ENCODE measurements around the gene GFOD1.
"Not testable (repeated sequence)": the region's sequence is repeated elsewhere in the genome, so short reads cannot be mapped to it uniquely, and the experiment has no call there.

GFOD1 gene

DNA sequence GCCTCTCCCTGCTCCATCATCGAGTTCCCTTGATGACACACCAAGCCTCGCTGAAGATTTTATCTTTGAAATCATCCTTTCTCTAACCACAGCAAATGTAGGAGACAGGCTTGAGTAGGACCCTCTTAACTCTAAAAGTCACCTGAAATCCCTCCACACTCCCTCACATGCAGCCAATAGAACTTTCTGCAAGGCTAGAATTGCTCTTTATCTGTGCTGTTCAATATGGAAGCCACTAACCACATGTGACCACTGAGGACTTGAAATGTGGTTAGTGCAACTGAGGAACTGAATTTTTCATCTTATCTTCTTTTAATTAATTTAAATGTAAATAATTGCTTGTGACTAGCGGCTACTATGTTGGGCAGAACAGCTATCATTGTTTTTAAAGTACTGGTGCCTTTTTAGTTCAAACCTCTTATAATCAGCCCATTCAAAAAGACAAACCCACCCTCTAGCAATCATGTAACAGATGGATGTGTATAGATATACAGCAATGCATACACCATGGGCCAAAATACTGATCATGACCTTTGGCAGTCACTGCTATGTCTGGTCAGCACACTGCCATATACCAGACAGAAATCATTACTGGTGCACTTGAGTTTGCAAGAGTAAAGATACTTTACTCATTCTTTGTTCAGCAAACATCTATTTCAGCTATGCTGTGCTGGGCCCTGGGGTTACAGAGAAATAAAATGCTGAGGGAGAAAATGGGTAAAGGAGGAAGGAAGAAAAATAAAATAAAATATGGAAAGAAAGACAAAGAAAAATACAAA, 50.0 kb downstream of the GFOD1 start:
- DNase-seq: no peak

DNA sequence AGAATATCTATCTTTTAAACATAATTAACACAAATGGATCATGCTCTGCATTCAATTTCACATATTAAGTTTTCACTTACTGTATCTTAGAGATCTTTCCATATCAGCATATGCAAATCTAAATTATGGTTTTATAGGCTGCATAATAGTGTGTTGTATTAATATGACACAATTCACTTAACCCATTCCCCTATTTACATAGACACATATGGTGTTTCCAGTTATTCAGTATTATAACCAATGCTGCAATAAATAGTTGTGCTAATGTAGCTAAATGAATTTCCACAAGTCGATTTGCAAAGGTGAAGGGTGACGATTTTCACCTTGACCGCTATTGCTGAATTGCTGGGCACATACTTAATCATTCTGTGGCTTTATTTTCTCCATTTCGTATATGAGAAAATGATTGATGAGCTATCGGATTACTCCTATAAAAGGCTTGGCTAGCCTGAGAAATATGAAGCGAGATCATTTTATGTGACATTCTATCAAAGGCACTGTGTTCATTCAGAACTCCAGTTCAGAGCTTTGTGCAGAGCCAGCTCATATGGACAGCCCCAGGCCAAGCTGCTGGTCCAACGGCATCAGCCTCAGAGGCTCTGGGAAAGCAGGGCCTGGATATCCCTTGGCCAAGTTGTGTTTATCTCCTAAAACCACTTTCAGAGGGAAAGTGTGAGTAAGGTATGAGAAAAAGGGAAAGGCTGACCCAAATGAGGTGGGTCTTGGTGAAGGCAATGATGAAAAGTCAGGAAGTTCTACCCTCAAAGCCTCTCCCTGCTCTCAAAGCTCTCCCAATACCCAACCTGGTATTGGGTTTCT, 50.8 kb downstream of the GFOD1 start:
- DNase-seq: no peak

DNA sequence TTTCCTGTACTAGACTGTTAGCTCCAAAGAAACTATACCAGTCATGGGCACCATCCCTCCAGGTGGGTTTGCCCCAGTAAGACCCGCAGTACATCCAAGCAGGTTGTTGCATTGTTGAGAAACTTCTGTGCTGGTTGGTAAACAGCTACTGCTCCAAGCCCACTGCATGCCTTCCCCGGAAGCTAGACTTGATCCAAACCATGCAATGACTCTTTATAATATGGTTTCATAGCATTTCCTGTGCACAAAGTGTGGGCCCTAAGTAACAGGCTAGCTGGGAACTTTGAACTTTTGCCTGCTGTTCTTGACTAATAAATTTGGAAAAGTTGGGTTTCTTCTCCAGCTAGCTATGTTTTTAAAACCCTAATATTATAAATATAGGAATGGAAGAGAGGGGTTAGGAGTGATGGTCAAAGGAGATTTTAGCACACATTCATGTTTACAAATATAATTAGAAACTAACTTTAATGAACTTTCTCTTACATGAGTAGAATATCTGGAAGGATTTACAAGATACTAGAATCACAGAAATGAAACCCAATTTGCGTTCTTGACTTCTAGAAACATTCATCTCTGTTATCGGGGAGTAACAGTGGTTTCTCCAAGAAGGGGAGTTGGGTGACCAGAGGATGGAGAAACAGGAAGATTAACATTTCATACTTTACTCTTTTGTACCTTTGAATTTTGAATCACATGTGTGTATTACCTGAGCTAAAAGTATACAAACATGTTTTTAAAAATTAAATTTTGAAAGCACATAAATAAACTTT, 51.7 kb downstream of the GFOD1 start:
- DNase-seq: no peak

DNA sequence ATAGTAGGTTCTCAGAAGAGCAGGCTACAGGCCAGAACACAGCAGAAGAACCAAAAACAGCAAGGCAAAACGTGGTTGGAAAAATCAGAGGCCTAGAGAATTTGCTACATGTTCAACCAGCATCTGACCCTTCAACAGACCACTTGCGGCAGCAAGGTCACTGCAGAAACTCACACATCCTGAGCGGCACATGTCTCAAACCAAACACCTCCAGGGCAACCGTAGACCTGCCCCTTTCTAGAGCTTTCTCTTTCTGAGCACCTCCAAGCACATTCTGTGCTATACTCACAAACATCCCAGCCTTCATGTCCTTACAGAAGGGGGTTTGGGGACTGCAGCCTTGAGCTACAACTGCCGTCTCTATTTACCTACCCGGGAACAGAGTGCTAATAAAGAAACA, 52.6 kb downstream of the GFOD1 start:
- no peak for DNase-seq

DNA sequence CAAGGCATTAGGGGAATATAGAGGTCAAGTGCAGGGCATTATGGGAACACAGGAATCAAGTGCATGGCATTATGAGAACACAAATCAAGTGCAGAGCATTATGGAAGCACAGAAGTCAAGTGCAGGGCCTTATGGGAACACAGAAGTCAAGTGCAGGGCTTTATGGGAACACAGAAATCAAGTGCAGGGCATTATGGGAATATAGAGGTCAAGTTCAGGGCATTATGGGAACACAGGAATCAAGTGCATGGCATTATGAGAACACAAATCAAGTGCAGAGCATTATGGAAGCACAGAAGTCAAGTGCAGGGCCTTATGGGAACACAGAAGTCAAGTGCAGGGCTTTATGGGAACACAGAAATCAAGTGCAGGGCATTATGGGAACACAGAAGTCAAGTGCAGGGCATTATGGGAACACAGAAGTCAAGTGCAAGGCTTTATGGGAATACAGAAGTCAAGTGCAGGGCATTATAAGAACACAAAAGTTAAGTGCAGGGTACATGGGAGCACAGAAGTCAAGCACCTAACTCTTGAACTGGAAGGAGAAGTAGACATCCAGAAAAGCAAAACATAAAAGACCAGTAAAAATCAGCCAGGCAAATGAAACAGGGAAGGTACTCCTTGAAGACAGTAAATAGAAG, 53.1 kb downstream of the GFOD1 start:
- DNase-seq: not testable (repeated sequence)

DNA sequence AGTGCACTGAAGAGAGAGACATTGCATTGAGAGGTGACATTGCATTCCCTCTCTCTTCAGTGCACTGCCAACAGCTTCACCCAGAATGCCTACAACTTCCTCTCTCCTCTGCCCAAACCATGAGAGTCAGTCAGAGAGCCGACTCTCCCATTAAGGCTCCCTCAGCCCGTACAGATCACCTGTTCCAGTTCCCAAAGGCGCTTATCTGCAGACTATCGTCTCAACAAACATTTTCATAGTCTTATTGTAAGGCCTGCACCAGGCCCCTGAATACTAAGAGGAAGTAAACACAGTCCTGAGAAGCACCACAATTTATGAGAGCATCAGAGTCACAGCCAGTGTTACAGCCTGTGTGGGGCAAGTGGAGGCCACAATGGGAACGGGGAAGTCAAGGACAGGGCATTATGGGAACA, 53.7 kb downstream of the GFOD1 start:
- no peak for DNase-seq

DNA sequence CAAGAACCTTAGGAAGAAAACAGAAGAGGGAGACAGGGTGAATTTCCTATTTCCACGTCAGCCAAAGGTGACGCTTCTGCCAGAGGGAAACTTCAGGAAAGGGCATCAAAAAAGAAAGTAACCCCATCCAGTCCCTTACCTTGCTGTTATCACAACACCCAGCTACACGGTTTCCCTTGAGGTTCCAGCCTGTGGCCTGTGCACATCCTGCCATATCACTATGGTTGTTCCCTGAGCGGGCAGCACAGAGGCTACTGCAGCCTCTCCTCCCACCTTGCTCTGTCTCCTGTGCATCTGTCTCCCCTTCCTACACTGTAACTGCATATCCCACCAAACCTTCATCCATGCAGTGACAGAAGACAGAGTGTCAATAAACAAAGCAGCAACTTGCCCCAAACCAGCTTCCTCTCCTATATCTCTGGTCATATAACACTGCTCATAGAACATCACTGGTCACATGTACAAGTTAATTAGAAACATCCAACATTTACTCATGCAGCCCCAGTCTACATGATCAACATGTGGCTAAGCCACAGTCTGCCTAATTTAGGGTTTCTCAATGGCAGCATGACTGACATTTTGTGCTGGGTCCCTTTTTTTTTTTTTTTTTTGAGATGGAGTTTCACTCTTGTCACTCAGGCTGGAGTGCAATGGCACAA, 54.7 kb downstream of the GFOD1 start:
- no peak for DNase-seq

DNA sequence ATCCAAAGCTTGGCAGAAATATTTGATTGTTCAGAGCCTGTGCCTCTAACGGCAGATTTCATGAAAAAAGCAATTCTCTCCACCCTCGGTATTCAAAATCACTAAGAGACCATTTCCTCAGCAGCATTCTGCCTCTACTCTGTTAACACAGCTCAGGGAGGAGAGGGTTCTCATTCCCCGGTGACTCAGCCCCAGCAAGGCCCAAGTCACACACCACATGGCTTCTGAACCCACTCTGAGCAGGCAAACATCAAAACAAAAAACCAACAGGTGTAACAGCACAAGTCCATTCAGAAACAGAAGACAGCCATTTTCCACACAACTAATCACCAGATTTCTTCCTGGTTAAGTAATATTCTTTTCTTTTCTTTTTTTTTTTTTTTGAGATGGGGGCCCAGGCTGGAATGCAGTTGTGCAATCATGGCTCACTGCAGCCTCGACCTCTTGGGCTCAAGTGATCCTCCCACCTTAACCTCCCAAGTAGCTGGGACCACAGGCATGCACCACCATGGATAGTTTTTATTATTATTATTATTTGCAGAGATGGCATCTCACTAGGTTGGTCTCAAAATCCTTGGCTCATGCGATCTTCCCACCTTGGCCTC, 55.4 kb downstream of the GFOD1 start:
- no peak for DNase-seq

GRCh38 chr6:13431059-13431656, 56.2 kb downstream of the GFOD1 start:
- DNase-seq: no peak

- DNase-seq: no peak
Measured at GRCh38 chr6:13429406-13429753, 58.0 kb downstream of the GFOD1 start.

DNA sequence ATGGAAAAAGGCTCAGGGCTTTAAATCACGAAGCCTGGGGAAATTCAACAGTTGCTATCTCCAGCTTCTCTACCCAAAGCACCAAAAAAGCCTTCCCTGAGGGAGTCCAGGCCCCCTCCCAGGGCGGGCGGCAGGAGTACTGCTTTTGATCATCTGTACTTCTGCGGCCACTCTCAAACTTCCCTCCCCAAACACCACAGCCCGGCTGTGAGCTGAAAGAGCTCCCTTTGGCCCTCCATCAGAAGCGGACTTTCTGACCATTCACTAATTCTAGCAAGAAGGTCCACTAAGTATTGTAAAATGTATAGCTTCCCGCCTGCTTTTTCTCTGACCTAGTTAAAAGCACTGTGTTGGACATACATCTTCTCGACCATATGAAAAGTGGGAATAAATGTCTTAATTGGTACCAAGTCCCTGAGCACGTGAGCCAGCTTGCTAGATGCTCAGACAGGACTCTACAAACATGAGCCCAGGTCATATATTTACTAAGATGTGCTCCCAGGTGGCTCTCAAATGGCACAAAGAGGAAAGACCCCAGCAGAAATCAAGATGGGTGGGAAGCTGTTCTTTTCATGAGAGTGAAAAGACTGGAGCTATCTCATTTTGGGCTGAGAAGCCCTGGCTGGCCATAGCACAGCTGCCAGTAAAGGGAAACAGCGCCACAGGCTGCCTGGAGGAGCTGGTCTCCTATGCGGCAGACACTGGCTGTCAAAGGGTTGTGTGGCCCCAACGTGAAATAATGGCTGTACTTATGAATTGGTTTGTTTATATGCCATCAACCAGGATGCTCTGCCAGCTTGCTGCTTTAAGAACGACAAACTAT, 58.6 kb downstream of the GFOD1 start:
- DNase-seq: no peak

DNA sequence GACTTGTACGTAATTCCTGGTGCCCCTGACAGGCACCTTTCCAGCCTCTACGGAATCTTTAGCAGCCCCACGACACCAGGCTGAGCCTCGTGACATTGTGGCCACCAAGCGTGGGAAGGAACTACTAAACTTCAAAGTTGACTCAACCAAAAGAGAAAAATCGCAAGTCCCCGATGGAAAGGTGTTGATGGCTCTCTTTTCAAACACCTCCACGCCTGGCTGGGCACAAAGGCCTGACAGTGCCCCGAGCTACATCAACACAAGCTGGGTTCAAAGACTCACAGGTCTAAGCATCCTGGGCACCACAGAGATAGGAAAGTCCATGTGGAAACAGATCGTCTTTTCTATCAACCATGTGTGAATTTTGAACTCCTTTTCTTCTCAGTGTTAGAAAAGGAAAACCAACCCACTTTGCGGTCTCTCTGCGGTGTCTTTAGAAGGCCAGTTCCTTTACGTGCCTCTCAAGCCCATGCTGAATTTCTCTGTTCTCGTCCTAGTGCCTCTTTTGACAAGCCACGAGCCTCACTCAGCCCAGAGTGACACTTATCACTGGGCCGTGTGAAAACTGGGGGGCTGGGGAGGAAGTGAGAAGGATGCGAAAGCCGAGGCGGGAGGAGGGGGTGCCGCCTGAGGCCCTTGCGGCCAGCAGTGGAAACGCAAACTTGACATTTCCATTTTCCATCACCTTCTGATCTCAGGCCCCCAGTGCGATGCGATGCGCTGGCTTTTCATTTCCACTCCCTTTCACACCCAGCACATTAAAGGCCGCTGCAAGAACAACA, 59.4 kb downstream of the GFOD1 start:
- DNase-seq: peak; percentile 79

DNA sequence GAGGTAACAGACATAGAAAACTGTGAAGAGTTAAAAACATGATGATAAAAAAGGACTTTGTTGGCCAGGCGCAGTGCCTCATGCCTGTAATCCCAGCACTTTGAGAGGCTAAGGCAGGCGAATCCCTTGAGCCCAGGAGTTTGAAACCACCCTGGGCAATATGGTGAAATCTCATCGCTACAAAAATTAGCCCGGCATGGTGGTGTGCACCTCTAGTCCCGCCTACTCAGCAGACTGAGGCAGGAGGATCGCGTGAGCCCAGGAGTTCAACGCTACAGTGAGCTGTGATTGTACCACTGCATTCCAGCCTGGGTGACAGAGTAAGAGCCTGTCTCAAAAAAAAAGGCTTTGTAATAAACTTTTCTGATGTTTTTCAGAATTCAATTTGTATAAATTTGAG, 60.1 kb downstream of the GFOD1 start:
- no peak for DNase-seq

DNA sequence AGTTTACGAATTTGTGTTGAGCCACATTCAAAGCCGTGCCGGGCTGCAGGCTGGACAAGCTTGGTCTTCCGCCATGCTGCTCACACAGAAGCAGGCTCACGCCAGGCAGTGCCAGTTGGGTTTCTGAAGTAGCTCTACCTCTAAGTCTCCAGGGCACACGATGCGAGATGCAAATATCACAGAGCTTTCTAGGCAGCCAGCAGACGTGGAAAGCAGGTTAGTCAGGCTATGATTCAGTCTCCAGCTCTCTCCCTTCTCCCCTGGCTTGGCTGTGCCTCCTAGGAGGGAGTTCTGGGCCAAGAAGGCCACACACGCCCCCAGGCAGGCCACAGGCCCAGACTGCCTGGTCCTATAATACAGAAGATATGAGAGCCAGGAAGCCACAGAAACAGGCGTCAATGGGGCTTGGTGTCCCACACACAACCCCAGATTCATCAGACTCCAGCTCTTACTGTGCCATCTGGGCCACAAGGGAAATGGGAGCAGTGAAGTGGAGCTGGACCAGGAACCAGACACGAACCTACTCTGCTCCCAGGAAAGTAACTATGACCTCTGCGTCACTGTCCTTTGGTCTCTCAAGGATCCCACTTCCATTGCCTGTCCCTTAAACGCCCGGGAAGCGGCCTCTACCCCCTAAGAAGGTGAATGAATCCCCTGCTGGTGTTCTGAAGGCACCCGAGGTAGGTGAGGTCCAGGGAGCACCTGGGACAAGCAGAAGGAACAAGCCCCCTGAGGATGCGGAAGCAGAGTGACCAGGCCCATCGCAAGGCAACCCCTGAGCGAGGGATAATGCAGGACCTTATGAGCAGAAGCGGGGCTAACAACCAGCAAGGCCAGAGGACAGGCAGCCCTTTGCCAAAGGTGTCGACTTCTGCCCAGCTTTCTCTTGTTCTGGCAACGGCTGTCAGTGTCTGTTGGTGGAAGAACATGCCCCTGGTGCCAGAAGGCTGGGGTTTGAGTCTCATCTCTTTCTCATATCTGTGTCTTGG, 61.2 kb downstream of the GFOD1 start:
- DNase-seq: no peak

- no peak for DNase-seq
Measured at GRCh38 chr6:13425270-13425873, 62.0 kb downstream of the GFOD1 start.

DNA sequence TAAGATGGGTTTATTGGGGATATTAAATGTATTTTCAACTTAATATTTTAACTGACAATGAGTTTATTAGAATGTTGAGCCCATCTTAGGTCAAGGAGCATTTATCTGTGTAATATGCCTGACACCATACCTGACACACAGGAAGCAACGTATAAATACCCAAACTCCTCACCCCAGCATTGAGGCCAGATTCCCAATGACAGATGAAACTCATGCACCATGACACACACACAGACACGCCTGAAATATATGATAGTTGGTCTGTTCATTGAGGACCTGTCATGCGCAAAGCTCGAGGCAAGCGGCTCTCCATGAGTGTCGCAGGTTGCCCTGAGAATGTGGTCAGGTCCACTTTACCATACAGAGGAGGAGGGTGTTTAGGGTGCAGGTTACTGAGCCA, 64.1 kb downstream of the GFOD1 start:
- no peak for DNase-seq

- DNase-seq: no peak
Measured at GRCh38 chr6:13422681-13423221, 64.6 kb downstream of the GFOD1 start.
